Naive thymus-derived CD8-positive, alpha-beta T cell (primary cell): ENCODE data around the gene EDN3. TPM values are rescaled to one million over a fixed set of nuclear protein-coding genes. Genes with fewer than 3 reads are reported as not detected.

Source experiments
- ATAC-seq, 2 donors: fragments of 150-1000 bp; cut with Tn5 transposase in 1 of 2; sonication (Bioruptor Pico), chemical (Tn5 transposase) in 1 of 2; 1 replicate in 1 of 2; 2 replicates in 1 of 2; pipeline ENCODE4 v1.10.0; 2021; ENCODE audit warnings: mild to moderate bottlenecking in 2 of 2, moderate library complexity in 2 of 2
- POLR2A ChIA-PET: fragments of 350-600 bp; sonication (Branson Sonifier 250); formaldehyde crosslinking; loops from one replicate; lab custom pipeline; 2021; ENCODE audit warnings: antibody characterized with exemption; lab: Charles Lee
- DNase-seq, 10 donors: peaks; one replicate each; pipeline versions ENCODE4 v3.0.0 to v3.0.0-alpha.2; 2020 to 2022
- H3K27ac Mint-ChIP-seq, 10 donors: one replicate each; pipeline ENCODE4 v1.8.0; 2020 to 2022; ENCODE audit warnings: mild to moderate bottlenecking in 10 of 10, mixed read lengths in 10 of 10, moderate library complexity in 4 of 10, inconsistent platforms in 1 of 10
- H3K27me3 Mint-ChIP-seq, 5 donors: one replicate each; pipeline ENCODE4 v1.8.0; 2021 to 2022; ENCODE audit warnings: mixed read lengths in 5 of 5
- H3K36me3 Mint-ChIP-seq, 3 donors: one replicate each; pipeline ENCODE4 v1.8.0; 2020 to 2022; ENCODE audit warnings: mixed read lengths in 3 of 3, mild to moderate bottlenecking in 2 of 3, inconsistent platforms in 1 of 3
- H3K4me1 Mint-ChIP-seq, 4 donors: one replicate each; pipeline ENCODE4 v1.8.0; 2021 to 2022; ENCODE audit warnings: mixed read lengths in 4 of 4
- H3K4me3 Mint-ChIP-seq, 10 donors: one replicate each; pipeline ENCODE4 v1.8.0; 2020 to 2022; ENCODE audit warnings: mild to moderate bottlenecking in 10 of 10, mixed read lengths in 10 of 10, moderate library complexity in 6 of 10, inconsistent platforms in 1 of 10
- H3K9me3 Mint-ChIP-seq, 9 donors: one replicate each; pipeline ENCODE4 v1.8.0; 2020 to 2022; ENCODE audit warnings: mixed read lengths in 9 of 9, mild to moderate bottlenecking in 3 of 9, inconsistent platforms in 1 of 9, moderate library complexity in 1 of 9
- polyA plus RNA-seq, 3 donors: library from polyadenylated mRNA; unstranded; fragments of 300-500 nt; fragmentation: Illumina TruSeq; gene quantifications; one replicate each; pipeline ENCODE4 v1.2.3, GENCODE V29; 2021
- total RNA-seq, 8 experiments: library from RNA in 2 of 8; stranded (reverse) in 2 of 8; gene quantifications; one replicate each; pipeline ENCODE4 v1.2.3 and lab custom pipeline; 2021 to 2026

EDN3 gene
- total and polyA plus RNA-seq, 5 experiments from 2014 or later = not detected

- no peaks in the 10 kb centered on the region for H3K27me3 Mint-ChIP-seq
- H3K4me1 Mint-ChIP-seq = no peaks in the 10 kb centered on the region
- DNase-seq = no peak
- POLR2A ChIA-PET = no interaction called here
- no peak overlapping the region for H3K4me3 Mint-ChIP-seq
- H3K36me3 Mint-ChIP-seq = no peaks in the 10 kb centered on the region
- H3K27ac Mint-ChIP-seq = no peak overlapping the region
- H3K9me3 Mint-ChIP-seq = no peaks in the 10 kb centered on the region
- ATAC-seq = no peak
Measured at GRCh38 chr20:59314997-59315396, 14.6 kb downstream of the EDN3 start.

- H3K4me1 Mint-ChIP-seq = no peaks in the 10 kb centered on the region
- no peaks in the 10 kb centered on the region for H3K9me3 Mint-ChIP-seq
- no peak for ATAC-seq
- no peak overlapping the region for H3K4me3 Mint-ChIP-seq
- H3K36me3 Mint-ChIP-seq = no peaks in the 10 kb centered on the region
- no peak for DNase-seq
- H3K27me3 Mint-ChIP-seq = no peaks in the 10 kb centered on the region
- H3K27ac Mint-ChIP-seq = no peak overlapping the region
- POLR2A ChIA-PET = no interaction called here
Measured at GRCh38 chr20:59316911-59317731, 16.7 kb downstream of the EDN3 start.

DNA sequence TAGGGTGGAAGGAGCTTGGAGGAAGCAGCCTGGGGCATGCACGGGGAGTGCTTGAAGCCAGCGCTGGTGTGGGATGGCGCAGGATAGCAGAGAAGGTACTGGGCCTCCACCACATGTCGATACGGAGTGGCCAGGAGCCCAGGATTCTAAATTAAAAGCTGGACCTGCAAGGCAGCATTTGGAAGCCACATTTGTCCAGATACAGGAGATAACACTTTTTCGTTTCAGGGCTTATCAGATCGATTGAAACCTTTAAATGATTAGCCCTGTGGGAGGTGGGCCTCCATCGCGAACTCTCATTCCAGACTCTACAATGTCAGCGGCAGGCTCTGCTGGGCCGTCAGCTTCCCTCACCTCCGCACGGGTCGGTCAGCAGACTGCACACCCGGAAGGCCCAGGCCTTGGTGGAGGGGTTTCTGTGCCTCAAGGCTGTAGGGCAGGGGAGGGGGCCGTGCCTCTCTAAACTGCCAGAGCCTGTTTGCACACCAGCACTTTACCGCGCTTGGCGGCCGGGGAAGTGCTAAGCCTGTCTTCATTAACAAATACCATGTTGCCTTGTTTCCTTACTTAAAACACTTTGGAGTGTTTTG, 17.9 kb downstream of the EDN3 start:
- DNase-seq (no peak), ATAC-seq (no peak)
- no peak overlapping the region for H3K4me3 Mint-ChIP-seq
- no peaks in the 10 kb centered on the region for H3K4me1 Mint-ChIP-seq
- no peaks in the 10 kb centered on the region for H3K27me3 Mint-ChIP-seq
- POLR2A ChIA-PET = no interaction called here
- no peak overlapping the region for H3K27ac Mint-ChIP-seq
- no peaks in the 10 kb centered on the region for H3K36me3 Mint-ChIP-seq
- no peaks in the 10 kb centered on the region for H3K9me3 Mint-ChIP-seq

DNA sequence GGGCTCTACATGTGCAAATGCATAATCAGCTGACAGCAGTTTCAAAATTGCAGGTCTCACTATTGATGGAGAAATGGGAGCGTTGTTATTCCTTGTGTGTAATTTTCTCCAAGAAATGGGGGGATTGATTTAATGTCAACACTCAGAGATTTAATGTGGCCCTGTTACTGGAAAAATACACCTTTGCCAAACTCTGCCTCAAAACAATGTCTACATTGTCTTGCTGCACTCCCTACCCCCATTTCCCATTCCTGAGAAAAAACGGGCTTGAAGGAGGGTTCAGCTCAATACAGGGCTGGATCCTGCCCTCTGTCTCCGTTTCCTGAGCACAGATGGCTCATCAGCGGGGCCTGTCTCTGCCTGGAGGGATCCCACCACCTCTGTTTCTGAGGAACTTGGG, 18.4 kb downstream of the EDN3 start:
- no peaks in the 10 kb centered on the region for H3K9me3 Mint-ChIP-seq
- no peaks in the 10 kb centered on the region for H3K27me3 Mint-ChIP-seq
- no peak for ATAC-seq
- H3K36me3 Mint-ChIP-seq = no peaks in the 10 kb centered on the region
- no peaks in the 10 kb centered on the region for H3K4me1 Mint-ChIP-seq
- H3K27ac Mint-ChIP-seq = no peak overlapping the region
- no peak for DNase-seq
- H3K4me3 Mint-ChIP-seq = no peak overlapping the region
- POLR2A ChIA-PET = no interaction called here

- H3K9me3 Mint-ChIP-seq = no peaks in the 10 kb centered on the region
- no peaks in the 10 kb centered on the region for H3K36me3 Mint-ChIP-seq
- no peaks in the 10 kb centered on the region for H3K27me3 Mint-ChIP-seq
- no peaks in the 10 kb centered on the region for H3K4me1 Mint-ChIP-seq
- ATAC-seq (no peak), DNase-seq (no peak)
- H3K27ac Mint-ChIP-seq = no peak overlapping the region
- no peak overlapping the region for H3K4me3 Mint-ChIP-seq
- POLR2A ChIA-PET = no interaction called here
Measured at GRCh38 chr20:59320426-59320825, 20.0 kb downstream of the EDN3 start.

- peaks cover 0 to 4% (median 0%) of the 10 kb centered on the region in 5 donors for H3K27me3 Mint-ChIP-seq
- no peak overlapping the region for H3K4me3 Mint-ChIP-seq
- ATAC-seq (no peak), DNase-seq (no peak)
- H3K9me3 Mint-ChIP-seq = no peaks in the 10 kb centered on the region
- no peaks in the 10 kb centered on the region for H3K4me1 Mint-ChIP-seq
- H3K36me3 Mint-ChIP-seq = no peaks in the 10 kb centered on the region
- POLR2A ChIA-PET = no interaction called here
- H3K27ac Mint-ChIP-seq = no peak overlapping the region
Measured at GRCh38 chr20:59320854-59321647, 20.6 kb downstream of the EDN3 start.

- no peaks in the 10 kb centered on the region for H3K9me3 Mint-ChIP-seq
- POLR2A ChIA-PET = no interaction called here
- no peaks in the 10 kb centered on the region for H3K4me1 Mint-ChIP-seq
- DNase-seq (no peak), ATAC-seq (no peak)
- no peak overlapping the region for H3K4me3 Mint-ChIP-seq
- peaks cover 0 to 8% (median 0%) of the 10 kb centered on the region in 5 donors for H3K27me3 Mint-ChIP-seq
- H3K27ac Mint-ChIP-seq = no peak overlapping the region
- H3K36me3 Mint-ChIP-seq = no peaks in the 10 kb centered on the region
Measured at GRCh38 chr20:59322081-59322480, 21.7 kb downstream of the EDN3 start.

GRCh38 chr20:59322585-59323454, 22.4 kb downstream of the EDN3 start:
- H3K27me3 Mint-ChIP-seq = peaks cover 0 to 8% (median 0%) of the 10 kb centered on the region in 5 donors
- POLR2A ChIA-PET = no interaction called here
- ATAC-seq (no peak), DNase-seq (no peak)
- H3K27ac Mint-ChIP-seq = peak overlapping the region in 1 of 10 donors; percentile 16
- no peaks in the 10 kb centered on the region for H3K4me1 Mint-ChIP-seq
- H3K36me3 Mint-ChIP-seq = no peaks in the 10 kb centered on the region
- no peak overlapping the region for H3K4me3 Mint-ChIP-seq
- no peaks in the 10 kb centered on the region for H3K9me3 Mint-ChIP-seq

- POLR2A ChIA-PET = no interaction called here
- Mint-ChIP-seq H3K9me3 (no peaks in the 10 kb centered on the region), H3K36me3 (no peaks in the 10 kb centered on the region), H3K27ac (peak overlapping the region in 1 of 10 donors; percentile 35), H3K4me1 (no peaks in the 10 kb centered on the region), H3K27me3 (peaks cover 0 to 8% (median 0%) of the 10 kb centered on the region in 5 donors), H3K4me3 (no peak overlapping the region)
- ATAC-seq (no peak), DNase-seq (no peak)
Measured at GRCh38 chr20:59323731-59324130, 23.3 kb downstream of the EDN3 start.

GRCh38 chr20:59324521-59325141, 24.2 kb downstream of the EDN3 start:
- POLR2A ChIA-PET = interaction anchor here (1.6 kb wide), 1 partner anchor 9 kb away, joined by 3 read pairs; no protein-coding TSS in a partner anchor
- DNase-seq (no peak), ATAC-seq (no peak)
- Mint-ChIP-seq H3K27me3 (peaks cover 0 to 8% (median 2%) of the 10 kb centered on the region in 5 donors), H3K4me3 (no peak overlapping the region), H3K4me1 (no peaks in the 10 kb centered on the region), H3K9me3 (no peaks in the 10 kb centered on the region), H3K36me3 (no peaks in the 10 kb centered on the region), H3K27ac (no peak overlapping the region)

- Mint-ChIP-seq H3K4me1 (no peaks in the 10 kb centered on the region), H3K27ac (peak overlapping the region in 1 of 10 donors; percentile 90), H3K27me3 (peaks cover 0 to 8% (median 2%) of the 10 kb centered on the region in 5 donors), H3K36me3 (no peaks in the 10 kb centered on the region), H3K9me3 (no peaks in the 10 kb centered on the region), H3K4me3 (no peak overlapping the region)
- ATAC-seq (no peak), DNase-seq (no peak)
- POLR2A ChIA-PET = interaction anchor here (1.6 kb wide), 1 partner anchor 9 kb away, joined by 3 read pairs; no protein-coding TSS in a partner anchor
Measured at GRCh38 chr20:59325142-59325523, 24.7 kb downstream of the EDN3 start.

- DNase-seq (no peak), ATAC-seq (no peak)
- Mint-ChIP-seq H3K4me1 (no peaks in the 10 kb centered on the region), H3K9me3 (no peaks in the 10 kb centered on the region), H3K36me3 (no peaks in the 10 kb centered on the region), H3K4me3 (no peak overlapping the region), H3K27me3 (peaks cover 0 to 11% (median 3%) of the 10 kb centered on the region in 5 donors), H3K27ac (no peak overlapping the region)
- POLR2A ChIA-PET = interaction anchor here (1.6 kb wide), 1 partner anchor 8 kb away, joined by 3 read pairs; no protein-coding TSS in a partner anchor
Measured at GRCh38 chr20:59326188-59326587, 25.8 kb downstream of the EDN3 start.
